HCT116 (cell line): Measurements from ENCODE around the gene FAM124B. TPM values are rescaled to one million over a fixed set of nuclear protein-coding genes. Genes with fewer than 3 reads are reported as not detected.

ENCODE experiments used
- ATAC-seq: fragments of 200-7000 bp; cut with Tn5 transposase; 2 replicates; pipeline ENCODE4 v1.9.1; 2020; ENCODE audit warnings: mild to moderate bottlenecking, moderate library complexity
- BruUV-seq: library from RNA; stranded (reverse); fragments of 400-500 nt; replicated peaks from 2 replicates; lab custom pipeline; 2021; lab: Mats Ljungman, UMichigan
- CTCF ChIA-PET: fragments of 300-600 bp; sonication (Branson Sonifier 250); formaldehyde crosslinking; loops from one replicate; lab custom pipeline; 2021; ENCODE audit warnings: antibody characterized with exemption; lab: Charles Lee
- POLR2A ChIA-PET: fragments of 300-600, 350-600 bp; sonication (Branson Sonifier 250); formaldehyde crosslinking; loops from one replicate; lab custom pipeline; 2021; ENCODE audit warnings: antibody characterized with exemption; lab: Charles Lee
- RAD21 ChIA-PET, 2 experiments: fragments of 300-600 bp; sonication (Branson Sonifier 250); formaldehyde crosslinking; loops; one replicate each; lab custom pipeline; 2023; ENCODE audit warnings: low total read pairs in 2 of 2; ENCODE audit not compliant: uncharacterized antibody in 2 of 2, unreplicated experiment in 2 of 2, low non-redundant PET in 1 of 2; lab: Charles Lee
- DNase-seq: peaks from one replicate; pipeline ENCODE4 v3.0.0-alpha.2; 2010; ENCODE audit warnings: low read depth, low spot score
- H2AFZ ChIP-seq: fragments of 200-600 bp; shearing (Covaris generic), sonication (generic); 2 replicates; pipeline ENCODE4 v1.6.1; 2017; ENCODE audit warnings: low read depth, mixed run types, mixed read lengths, antibody characterized with exemption, low read length; ENCODE audit not compliant: poor library complexity, severe bottlenecking
- H3K27ac ChIP-seq: 2 replicates; pipeline ENCODE4 v1.5.1; 2012; ENCODE audit warnings: low read depth, low read length
- H3K27me3 ChIP-seq: fragments of 200-600 bp; sonication (generic); 2 replicates; pipeline ENCODE4 v1.6.1; 2016; ENCODE audit warnings: mixed run types, low read length, mixed read lengths; ENCODE audit not compliant: insufficient read depth
- H3K36me3 ChIP-seq, 2 experiments: fragments of 200-500 bp in 1 of 2; fragments of 200-600 bp in 1 of 2; sonication (Bioruptor generic) in 1 of 2; sonication (generic) in 1 of 2; 2 replicates each; pipeline versions ENCODE4 v1.5.1 to v1.6.1; 2014 to 2016; ENCODE audit warnings: low read length in 2 of 2, inconsistent platforms in 1 of 2, mixed read lengths in 1 of 2, mixed run types in 1 of 2; ENCODE audit not compliant: insufficient read depth in 2 of 2, control insufficient read depth in 1 of 2
- H3K4me1 ChIP-seq, 2 experiments: fragments of 200-600 bp in 1 of 2; sonication (generic) in 1 of 2; 2 replicates each; pipeline versions ENCODE4 v1.5.1 to v1.6.1; 2012 to 2017; ENCODE audit warnings: low read length in 2 of 2, inconsistent platforms in 1 of 2, mild to moderate bottlenecking in 1 of 2, mixed read lengths in 1 of 2, mixed run types in 1 of 2, moderate library complexity in 1 of 2; ENCODE audit not compliant: insufficient read depth in 2 of 2, control insufficient read depth in 1 of 2
- H3K4me2 ChIP-seq: fragments of 200-600 bp; sonication (generic); 2 replicates; pipeline ENCODE4 v1.6.1; 2017; ENCODE audit warnings: mixed run types, low read length, mixed read lengths
- H3K4me3 ChIP-seq, 2 experiments: fragments of 200-600 bp in 1 of 2; sonication (generic) in 1 of 2; replicated peaks in 1 of 2; 2 replicates each; pipeline ENCODE4 v1.5.1; 2011 to 2016; ENCODE audit warnings: low read length in 2 of 2, control low read depth in 1 of 2, low read depth in 1 of 2, mild to moderate bottlenecking in 1 of 2, mixed read lengths in 1 of 2, mixed run types in 1 of 2
- H3K79me2 ChIP-seq: fragments of 200-600 bp; sonication (generic); 2 replicates; pipeline ENCODE4 v1.6.1; 2017; ENCODE audit warnings: mild to moderate bottlenecking, mixed run types, low read length, moderate library complexity, mixed read lengths; ENCODE audit not compliant: insufficient read depth
- H3K9ac ChIP-seq: fragments of 200-600 bp; sonication (generic); 2 replicates; pipeline ENCODE4 v1.6.1; 2016; ENCODE audit warnings: low read length, mixed read lengths
- H3K9me2 ChIP-seq: fragments of 200-600 bp; sonication (generic), shearing (Covaris generic); 2 replicates; pipeline ENCODE4 v1.6.1; 2017; ENCODE audit warnings: mixed run types, mild to moderate bottlenecking, moderate library complexity; ENCODE audit not compliant: insufficient read depth
- H3K9me3 ChIP-seq, 2 experiments: fragments of 200-500 bp in 1 of 2; fragments of 200-600 bp in 1 of 2; sonication (Bioruptor generic) in 1 of 2; sonication (generic) in 1 of 2; 2 replicates each; pipeline ENCODE4 v1.6.1; 2014 to 2017; ENCODE audit warnings: low read length in 2 of 2, mixed read lengths in 2 of 2, inconsistent platforms in 1 of 2, low read depth in 1 of 2, mild to moderate bottlenecking in 1 of 2, mixed run types in 1 of 2, moderate library complexity in 1 of 2; ENCODE audit not compliant: control insufficient read depth in 1 of 2, insufficient read depth in 1 of 2
- H4K20me1 ChIP-seq: fragments of 200-600 bp; sonication (generic), shearing (Covaris generic); 2 replicates; pipeline ENCODE4 v1.6.1; 2017; ENCODE audit warnings: mixed run types, mild to moderate bottlenecking, moderate library complexity; ENCODE audit not compliant: insufficient read depth
- ATF3 ChIP-seq: IDR thresholded peaks from 2 replicates; pipeline ENCODE4 v1.6.1; 2012
- CBX3 ChIP-seq: IDR thresholded peaks from 2 replicates; pipeline ENCODE4 v1.6.1; 2012; ENCODE audit warnings: low read depth
- CEBPB ChIP-seq: IDR thresholded peaks from 2 replicates; pipeline ENCODE4 v1.6.1; 2012; ENCODE audit warnings: low read depth
- CTCF ChIP-seq, 3 experiments: fragments of 200-600 bp in 1 of 3; sonication (generic) in 1 of 3; IDR thresholded peaks in 2 of 3; conservative IDR thresholded peaks in 1 of 3; 2 replicates each; pipeline ENCODE4 v1.5.1; 2012 to 2017; ENCODE audit warnings: low read depth in 2 of 3, low read length in 2 of 3, antibody characterized with exemption in 1 of 3, borderline replicate concordance in 1 of 3, control low read depth in 1 of 3, mild to moderate bottlenecking in 1 of 3, mixed read lengths in 1 of 3, mixed run types in 1 of 3, moderate library complexity in 1 of 3; ENCODE audit not compliant: insufficient read depth in 1 of 3
- EGR1 ChIP-seq: IDR thresholded peaks from 2 replicates; pipeline ENCODE4 v1.6.1; 2012; ENCODE audit warnings: low read depth
- EZH2 ChIP-seq: fragments of 200-600 bp; sonication (generic); IDR thresholded peaks from 2 replicates; pipeline ENCODE4 v1.6.1; 2017; ENCODE audit warnings: antibody characterized with exemption, mixed run types
- EZH2phosphoT487 ChIP-seq: fragments of 200-600 bp; IDR thresholded peaks from 2 replicates; pipeline ENCODE4 v1.6.1; 2018; ENCODE audit warnings: antibody characterized with exemption, borderline replicate concordance
- JUND ChIP-seq: IDR thresholded peaks from 2 replicates; pipeline ENCODE4 v1.6.1; 2012
- MAX ChIP-seq: IDR thresholded peaks from 2 replicates; pipeline ENCODE4 v1.6.1; 2012
- REST ChIP-seq: IDR thresholded peaks from 2 replicates; pipeline ENCODE4 v1.6.1; 2012; ENCODE audit warnings: low read depth
- TCF7L2 ChIP-seq: IDR thresholded peaks from 2 replicates; pipeline ENCODE4 v1.7.0; 2011; ENCODE audit warnings: borderline replicate concordance, inconsistent platforms; ENCODE audit not compliant: insufficient read depth, insufficient read length; ENCODE audit errors: extremely low read depth
- ZFX ChIP-seq: fragments of 450-650 bp; IDR thresholded peaks from 2 replicates; pipeline ENCODE4 v1.6.1; 2017
- intact Hi-C: fragments of 100-400 bp; cut with micrococcal nuclease; formaldehyde crosslinking; loops from 2 replicates; pipeline ENCODE4 v1.10.0; 2022
- total RNA-seq: library from RNA; stranded (reverse); gene quantifications from one replicate; pipeline ENCODE4 v1.2.1, GENCODE V29; 2021; ENCODE audit not compliant: unreplicated experiment

The FAM124B gene
- total RNA-seq, 1 experiment from 2014 or later: not detected

GRCh38 chr2:224404796-224405195, 2.9 kb upstream of the FAM124B start:
- no peak for ATAC-seq
- CTCF ChIA-PET: no interaction called here

More at GRCh38 chr2:224404796-224405195, 2.9 kb upstream of the FAM124B start:
- BruUV-seq: no TSS peak
- Histone ChIP-seq H3K4me3 (no peak overlapping the region), H3K79me2 (no peaks in the 10 kb centered on the region), H4K20me1 (no peaks in the 10 kb centered on the region), H3K36me3 (no peaks in the 10 kb centered on the region), H3K9me3 (0 out of 4 replicates have a peak, but pooled peaks cover 0 to 6% of the 10 kb centered on the region in 2 experiments), H3K9me2 (no peaks in the 10 kb centered on the region), H3K27ac (no peak overlapping the region), H3K9ac (no peak overlapping the region), H3K4me2 (no peak overlapping the region), H2AFZ (no peak overlapping the region), H3K27me3 (no peaks in the 10 kb centered on the region), H3K4me1 (no peaks in the 10 kb centered on the region)
- DNase-seq: no peak
- POLR2A ChIA-PET: no interaction called here
- TF ChIP-seq ZFX (no peak), EZH2phosphoT487 (no peak), CEBPB (no peak), CBX3 (no peak), CTCF (IDR thresholded peaks at IDR 0.05 in 2 of 3, conservative IDR thresholded peaks at IDR 0.05 in 1 of 3; ENCODE audit: borderline replicate concordance in 1 of 3, insufficient read depth in 1 of 3, low read depth in 2 of 3, low read length in 2 of 3) (no peak), ATF3 (no peak), EGR1 (no peak), EZH2 (no peak), JUND (no peak), TCF7L2 (no peak), REST (no peak), MAX (no peak)
- RAD21 ChIA-PET: no interaction called here
- intact Hi-C loops: no loop called here
